ENCODE data around the gene CARD14. TPM values are rescaled to one million over a fixed set of nuclear protein-coding genes. Genes with fewer than 3 reads are reported as not detected.
"Not testable (repeated sequence)": the region's sequence is repeated elsewhere in the genome, so short reads cannot be mapped to it uniquely, and the experiment has no call there.

CARD14 gene
- total RNA-seq, 1 donor from 2014 or later = 1.1 TPM

DNA sequence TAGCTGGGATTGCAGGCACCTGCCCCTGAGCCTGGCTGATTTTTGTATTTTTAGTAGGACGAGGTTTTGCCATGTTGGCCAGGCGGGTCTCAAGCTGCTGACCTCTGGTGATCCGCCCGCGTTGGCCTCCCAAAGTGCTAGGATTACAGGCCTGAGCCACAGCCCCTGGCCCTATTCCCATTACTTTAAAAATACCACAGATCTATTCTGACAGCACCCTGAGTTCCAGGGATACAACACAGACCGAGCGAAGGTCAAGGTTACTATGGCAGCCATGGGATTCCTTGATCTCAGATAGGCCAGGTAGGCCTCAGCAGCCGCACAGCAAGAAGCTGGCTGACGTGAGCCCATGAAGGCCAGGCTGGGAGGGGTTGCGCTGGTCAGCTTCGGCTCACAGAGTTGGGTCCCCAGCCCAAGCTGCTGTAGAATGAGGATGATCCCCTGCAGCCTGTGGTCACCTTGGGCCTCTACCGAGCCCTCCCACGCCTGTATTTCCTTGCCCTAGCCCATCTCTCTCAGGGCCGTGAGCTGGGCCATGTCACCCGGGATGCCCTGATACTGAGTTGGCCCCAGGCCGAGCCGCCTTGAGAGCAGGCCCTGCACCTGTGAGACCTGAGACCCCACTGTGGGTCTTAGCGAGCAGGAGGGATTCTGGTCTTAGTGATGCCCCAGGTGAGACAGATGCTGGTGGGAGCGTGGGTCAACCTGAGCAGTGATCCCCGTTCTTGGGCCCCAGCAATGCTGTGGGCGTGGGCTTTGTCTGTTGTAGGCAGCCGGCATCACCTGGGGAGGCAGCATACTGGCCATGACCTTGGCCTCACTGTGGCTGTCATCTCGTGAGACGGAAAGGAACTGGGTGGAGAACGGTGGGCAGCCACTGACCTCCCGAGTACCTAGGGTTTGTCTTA lies 74.0 kb downstream of the CARD14 start:
- Histone ChIP-seq H3K27me3 (no peaks in the 10 kb centered on the region), H3K4me1 (no peaks in the 10 kb centered on the region), H3K9me3 (no peaks in the 10 kb centered on the region), H3K27ac (no peak overlapping the region), H3K36me3 (peaks cover 57% of the 10 kb centered on the region), H3K4me3 (no peak overlapping the region)
- TF ChIP-seq, protein P1, sequence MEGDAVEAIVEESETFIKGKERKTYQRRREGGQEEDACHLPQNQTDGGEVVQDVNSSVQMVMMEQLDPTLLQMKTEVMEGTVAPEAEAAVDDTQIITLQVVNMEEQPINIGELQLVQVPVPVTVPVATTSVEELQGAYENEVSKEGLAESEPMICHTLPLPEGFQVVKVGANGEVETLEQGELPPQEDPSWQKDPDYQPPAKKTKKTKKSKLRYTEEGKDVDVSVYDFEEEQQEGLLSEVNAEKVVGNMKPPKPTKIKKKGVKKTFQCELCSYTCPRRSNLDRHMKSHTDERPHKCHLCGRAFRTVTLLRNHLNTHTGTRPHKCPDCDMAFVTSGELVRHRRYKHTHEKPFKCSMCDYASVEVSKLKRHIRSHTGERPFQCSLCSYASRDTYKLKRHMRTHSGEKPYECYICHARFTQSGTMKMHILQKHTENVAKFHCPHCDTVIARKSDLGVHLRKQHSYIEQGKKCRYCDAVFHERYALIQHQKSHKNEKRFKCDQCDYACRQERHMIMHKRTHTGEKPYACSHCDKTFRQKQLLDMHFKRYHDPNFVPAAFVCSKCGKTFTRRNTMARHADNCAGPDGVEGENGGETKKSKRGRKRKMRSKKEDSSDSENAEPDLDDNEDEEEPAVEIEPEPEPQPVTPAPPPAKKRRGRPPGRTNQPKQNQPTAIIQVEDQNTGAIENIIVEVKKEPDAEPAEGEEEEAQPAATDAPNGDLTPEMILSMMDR (IDR thresholded peaks at IDR 0.05) = no peak
- ATAC-seq = no peak
- no peak for DNase-seq
- intact Hi-C loops (cut with DNase I) = no loop called here

DNA sequence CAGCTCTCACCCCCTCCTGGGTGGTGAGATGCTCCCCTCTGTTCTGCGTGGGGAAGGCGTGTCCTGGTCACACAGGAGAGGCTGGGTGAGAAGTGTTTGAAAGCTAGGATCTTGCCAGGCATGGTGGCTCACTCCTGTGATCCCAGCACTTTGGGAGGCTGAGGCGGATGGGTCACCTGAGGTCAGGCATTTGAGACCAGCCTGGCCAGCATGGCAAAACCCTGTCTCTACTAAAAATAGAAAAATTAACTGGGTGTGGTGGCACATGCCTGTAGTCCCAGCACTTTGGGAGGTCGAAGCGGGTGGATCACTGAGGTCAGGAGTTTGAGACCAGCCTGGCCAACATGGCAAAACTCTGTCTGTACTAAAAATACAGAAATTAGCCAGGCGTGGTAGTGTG lies 74.6 kb downstream of the CARD14 start:
- H3K4me1 ChIP-seq; H3K27ac ChIP-seq; DNase-seq; H3K4me3 ChIP-seq; intact Hi-C loops (cut with DNase I); ATAC-seq; H3K9me3 ChIP-seq; H3K27me3 ChIP-seq: not testable (repeated sequence)
- H3K36me3 ChIP-seq = peaks cover 62% of the 10 kb centered on the region

DNA sequence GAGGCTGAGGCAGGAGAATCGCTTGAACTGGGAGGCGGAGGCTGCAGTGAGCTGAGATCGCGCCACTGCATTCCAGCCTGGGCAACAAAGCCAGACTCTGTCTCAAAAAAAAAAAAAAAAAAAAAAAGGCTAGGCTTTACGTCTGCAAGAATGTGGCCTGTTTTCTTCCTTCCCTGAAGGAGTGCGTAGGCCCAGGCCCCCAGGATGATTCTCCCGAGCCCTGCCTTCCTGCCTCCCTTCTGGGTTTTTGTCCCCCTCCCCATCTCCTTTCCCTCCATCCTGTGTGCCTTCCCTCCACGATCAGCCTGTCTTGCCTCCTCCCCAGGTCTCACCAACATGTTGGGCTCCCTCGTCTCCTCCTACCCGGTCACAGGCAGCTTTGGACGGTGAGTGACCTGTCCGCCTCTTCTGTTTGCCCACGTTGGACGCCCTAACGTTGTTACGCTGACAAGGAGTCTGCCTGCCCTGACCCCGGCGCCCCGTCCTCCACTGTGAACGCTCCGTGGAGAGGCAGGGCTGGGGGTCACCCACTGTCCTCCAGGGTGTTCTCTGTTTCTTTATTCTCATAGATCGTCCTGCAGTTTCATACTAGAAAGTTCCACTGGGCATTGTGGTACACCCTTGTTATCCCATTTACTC lies 75.2 kb downstream of the CARD14 start:
- Histone ChIP-seq H3K4me1 (no peaks in the 10 kb centered on the region), H3K27me3 (no peaks in the 10 kb centered on the region), H3K36me3 (peaks cover 68% of the 10 kb centered on the region), H3K4me3 (no peak overlapping the region), H3K27ac (no peak overlapping the region), H3K9me3 (no peaks in the 10 kb centered on the region)
- intact Hi-C loops (cut with DNase I) = no loop called here
- no peak for ATAC-seq
- DNase-seq = no peak
- TF ChIP-seq, protein P1 (IDR thresholded peaks at IDR 0.05) = no peak

DNA sequence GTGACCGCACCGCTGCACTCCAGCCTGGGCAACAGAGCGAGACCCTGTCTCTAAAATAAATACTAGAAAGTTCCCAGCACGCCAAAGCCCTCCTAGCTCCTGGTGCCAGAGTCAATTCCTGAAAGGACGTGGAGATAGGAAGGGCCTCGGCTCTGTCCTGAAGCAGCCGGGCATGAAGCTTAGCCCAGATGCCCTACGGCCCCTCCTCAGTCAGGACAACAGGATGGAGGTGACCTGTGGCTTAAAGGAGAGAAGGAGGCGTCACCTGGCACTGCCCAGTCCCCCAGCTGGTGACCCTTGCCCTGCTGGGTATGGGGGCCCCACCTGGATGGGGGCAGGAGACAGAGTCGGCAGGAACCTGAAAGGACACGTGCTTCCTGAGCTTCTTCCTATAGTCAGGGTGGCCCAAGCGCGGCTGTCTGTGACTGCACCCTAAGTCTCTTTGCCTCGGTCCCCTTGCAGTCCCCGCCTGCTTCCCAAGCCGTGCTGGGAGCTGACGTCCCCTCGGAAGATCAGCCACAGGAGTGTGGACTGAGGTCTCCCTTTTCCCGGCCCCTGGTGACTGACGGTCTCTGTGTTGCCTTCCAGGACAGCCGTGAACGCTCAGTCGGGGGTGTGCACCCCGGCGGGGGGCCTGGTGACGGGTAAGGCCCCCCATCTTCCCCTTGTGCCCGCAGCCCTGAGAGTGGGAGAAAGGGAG lies 75.9 kb downstream of the CARD14 start:
- Histone ChIP-seq H3K27me3 (no peaks in the 10 kb centered on the region), H3K9me3 (no peaks in the 10 kb centered on the region), H3K4me1 (no peaks in the 10 kb centered on the region), H3K36me3 (peaks cover 64% of the 10 kb centered on the region), H3K27ac (no peak overlapping the region), H3K4me3 (no peak overlapping the region)
- TF ChIP-seq, protein P1 (IDR thresholded peaks at IDR 0.05) = no peak
- DNase-seq = no peak
- no peak for ATAC-seq
- intact Hi-C loops (cut with DNase I) = no loop called here

DNA sequence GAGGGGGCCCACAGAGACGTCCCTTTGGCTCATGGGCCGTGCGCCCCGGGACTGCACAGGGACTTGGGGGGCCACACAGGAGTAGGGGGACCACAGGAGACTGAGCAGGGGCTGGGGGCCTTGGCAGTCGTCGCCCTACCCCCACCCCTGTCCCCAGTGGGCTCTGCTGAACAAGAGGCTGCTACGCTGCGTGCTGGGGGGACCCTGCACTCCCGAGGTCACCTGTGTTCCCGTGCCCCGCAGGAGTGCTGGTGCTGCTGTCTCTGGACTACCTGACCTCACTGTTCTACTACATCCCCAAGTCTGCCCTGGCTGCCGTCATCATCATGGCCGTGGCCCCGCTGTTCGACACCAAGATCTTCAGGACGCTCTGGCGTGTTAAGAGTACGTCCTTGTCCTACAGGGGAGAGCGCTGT lies 76.4 kb downstream of the CARD14 start:
- intact Hi-C loops (cut with DNase I) = no loop called here
- TF ChIP-seq, protein P1 (IDR thresholded peaks at IDR 0.05) = no peak

DNA sequence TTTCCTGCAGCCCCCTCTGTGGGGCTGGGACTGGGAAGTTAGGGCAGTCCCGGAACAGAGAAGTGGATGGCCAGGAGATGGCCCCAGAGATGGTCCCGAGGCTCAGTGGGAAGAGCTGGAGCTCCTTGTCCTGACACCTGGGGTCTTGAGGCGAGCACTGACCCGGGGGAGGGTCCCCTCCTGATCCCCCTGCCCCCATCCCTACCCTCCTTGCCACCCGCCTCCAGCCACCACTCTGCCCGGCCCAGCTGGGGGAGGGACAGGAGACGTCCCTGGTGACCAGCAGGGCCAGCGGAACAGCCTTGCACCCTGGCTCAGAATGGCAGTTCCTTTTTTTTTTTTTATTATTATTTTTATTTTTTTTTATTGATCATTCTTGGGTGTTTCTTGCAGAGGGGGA lies 76.9 kb downstream of the CARD14 start:
- peaks cover 56% of the 10 kb centered on the region for H3K36me3 ChIP-seq
- H3K27me3 ChIP-seq = no peaks in the 10 kb centered on the region
- ATAC-seq (no peak), DNase-seq (no peak)
- intact Hi-C loops (cut with DNase I) = no loop called here
- TF ChIP-seq, protein P1 (IDR thresholded peaks at IDR 0.05) = no peak
- no peak overlapping the region for H3K4me3 ChIP-seq
- no peaks in the 10 kb centered on the region for H3K9me3 ChIP-seq
- H3K27ac ChIP-seq = no peak overlapping the region
- no peaks in the 10 kb centered on the region for H3K4me1 ChIP-seq

More for the DNA sequence above, 76.4 kb downstream of the CARD14 start:
- DNase-seq = no peak
- H3K4me1 ChIP-seq = no peaks in the 10 kb centered on the region
- no peak overlapping the region for H3K27ac ChIP-seq
- ATAC-seq = no peak
- no peaks in the 10 kb centered on the region for H3K9me3 ChIP-seq
- H3K36me3 ChIP-seq = peaks cover 60% of the 10 kb centered on the region
- H3K27me3 ChIP-seq = no peaks in the 10 kb centered on the region
- no peak overlapping the region for H3K4me3 ChIP-seq
